ENCODE data around the gene TRPV4. TPM values are rescaled to one million over a fixed set of nuclear protein-coding genes. Genes with fewer than 3 reads are reported as not detected.

Gene TRPV4
- polyA plus RNA-seq: not detected in 2 replicates

GRCh38 chr12:109833307-109834189 lies at the start of gene TRPV4:
TRPV4 (minus strand) TSS chr12:109833398; CDS start chr12:109814796, 18,602 bp downstream.

GRCh38 chr12:109880043-109880931 lies 47.1 kb upstream of the TRPV4 start, which contains the start of gene GLTP:
GLTP (minus strand) TSS chr12:109880541; CDS start chr12:109880374, 167 bp downstream.

Other genes starting within 250 kb of the TRPV4 start
- 45.3 and 72.9 TPM in 2 replicates for gene FAM222A, start 119.6 kb downstream of the TRPV4 start, polyA plus RNA-seq
- gene GLTP, start 47.1 kb upstream of the TRPV4 start, polyA plus RNA-seq: 5.8 and 6.7 TPM in 2 replicates
- 8.7 and 9.2 TPM in 2 replicates for gene TCHP, start 66.9 kb upstream of the TRPV4 start, polyA plus RNA-seq
- 10.9 and 16.2 TPM in 2 replicates for gene GIT2, start 163.0 kb upstream of the TRPV4 start, polyA plus RNA-seq
- gene ANKRD13A, start 166.0 kb upstream of the TRPV4 start, polyA plus RNA-seq: 11.2 and 18.9 TPM in 2 replicates
- 170 and 199 TPM in 2 replicates for gene C12orf76, start 215.1 kb upstream of the TRPV4 start, polyA plus RNA-seq

Data from Purkinje cell (primary cell).